Measurements from ENCODE around the gene TNIP3.
A peak's percentile ranks its signal among the peaks of the same experiment; 100 is the strongest.

The TNIP3 gene

GRCh38 chr4:121168446-121169281 is 4.5 kb upstream of the TNIP3 start:
- H3K4me1 Mint-ChIP-seq, result no peaks in the 10 kb centered on the region
- no peaks in the 10 kb centered on the region for H3K9me3 Mint-ChIP-seq
- H3K27ac Mint-ChIP-seq, result no peak overlapping the region
- no peak for TF ChIP-seq CTCF (IDR thresholded peaks at IDR 0.05; ENCODE audit: unreplicated experiment in 3 of 3)
- H3K36me3 Mint-ChIP-seq (ENCODE audit: low read depth), result no peaks in the 10 kb centered on the region
- H3K4me3 Mint-ChIP-seq, result no peak overlapping the region
- no peaks in the 10 kb centered on the region for H3K27me3 Mint-ChIP-seq (ENCODE audit: low read depth)

GRCh38 chr4:121166976-121167375 is 2.9 kb upstream of the TNIP3 start:
- no peak overlapping the region for H3K4me3 Mint-ChIP-seq
- no peaks in the 10 kb centered on the region for H3K36me3 Mint-ChIP-seq (ENCODE audit: low read depth)
- no peaks in the 10 kb centered on the region for H3K27me3 Mint-ChIP-seq (ENCODE audit: low read depth)
- no peaks in the 10 kb centered on the region for H3K9me3 Mint-ChIP-seq
- H3K4me1 Mint-ChIP-seq, result no peaks in the 10 kb centered on the region
- TF ChIP-seq CTCF (IDR thresholded peaks at IDR 0.05; ENCODE audit: unreplicated experiment in 3 of 3), result no peak
- H3K27ac Mint-ChIP-seq, result no peak overlapping the region

GRCh38 chr4:121165206-121165605 is 1.1 kb upstream of the TNIP3 start:
- Mint-ChIP-seq H3K36me3 (ENCODE audit: low read depth) (no peaks in the 10 kb centered on the region), H3K9me3 (no peaks in the 10 kb centered on the region), H3K27ac (no peak overlapping the region), H3K4me3 (no peak overlapping the region), H3K4me1 (no peaks in the 10 kb centered on the region), H3K27me3 (ENCODE audit: low read depth) (no peaks in the 10 kb centered on the region)
- no peak for TF ChIP-seq CTCF (IDR thresholded peaks at IDR 0.05; ENCODE audit: unreplicated experiment in 3 of 3)

GRCh38 chr4:121156822-121157769 is 7.0 kb downstream of the TNIP3 start:
- TF ChIP-seq CTCF (IDR thresholded peaks at IDR 0.05; ENCODE audit: unreplicated experiment in 3 of 3), result no peak
- Mint-ChIP-seq H3K27ac (no peak overlapping the region), H3K4me3 (peak overlapping the region; percentile 85 to 92 (median 85)), H3K27me3 (ENCODE audit: low read depth) (peaks cover 18% of the 10 kb centered on the region), H3K9me3 (no peaks in the 10 kb centered on the region), H3K4me1 (peaks cover 10% of the 10 kb centered on the region), H3K36me3 (ENCODE audit: low read depth) (no peaks in the 10 kb centered on the region)

- Mint-ChIP-seq H3K27me3 (ENCODE audit: low read depth) (peaks cover 18% of the 10 kb centered on the region), H3K4me3 (peak overlapping the region; percentile 71 to 75 (median 75)), H3K4me1 (peaks cover 10% of the 10 kb centered on the region), H3K36me3 (ENCODE audit: low read depth) (no peaks in the 10 kb centered on the region), H3K9me3 (no peaks in the 10 kb centered on the region), H3K27ac (no peak overlapping the region)
- TF ChIP-seq CTCF (IDR thresholded peaks at IDR 0.05; ENCODE audit: unreplicated experiment in 3 of 3), result no peak
Measured at GRCh38 chr4:121155893-121156292, 8.2 kb downstream of the TNIP3 start.
